ENCODE results near the gene C10orf90.

C10orf90 gene

GRCh38 chr10:126409821-126410220, 260.7 kb downstream of the C10orf90 start:
- DNase-seq = no peak

- no peak for DNase-seq
Observed at GRCh38 chr10:126408953-126409641, 261.4 kb downstream of the C10orf90 start.

- DNase-seq = no peak
Observed at GRCh38 chr10:126407831-126408230, 262.7 kb downstream of the C10orf90 start.

GRCh38 chr10:126405239-126405775, 265.2 kb downstream of the C10orf90 start:
- DNase-seq = no peak

- DNase-seq = no peak
Observed at GRCh38 chr10:126402721-126403695, 267.5 kb downstream of the C10orf90 start.

GRCh38 chr10:126400641-126401040, 269.9 kb downstream of the C10orf90 start:
- no peak for DNase-seq

GRCh38 chr10:126398924-126399323, 271.6 kb downstream of the C10orf90 start:
- no peak for DNase-seq

GRCh38 chr10:126398383-126398743, 272.1 kb downstream of the C10orf90 start:
- DNase-seq = no peak

GRCh38 chr10:126397640-126398382, 272.7 kb downstream of the C10orf90 start:
- no peak for DNase-seq

- DNase-seq = no peak
Observed at GRCh38 chr10:126397156-126397555, 273.3 kb downstream of the C10orf90 start.

GRCh38 chr10:126394948-126395347, 275.5 kb downstream of the C10orf90 start:
- no peak for DNase-seq

GRCh38 chr10:126393076-126393475, 277.4 kb downstream of the C10orf90 start:
- DNase-seq = no peak

- DNase-seq = no peak
Observed at GRCh38 chr10:126392469-126392868, 278.0 kb downstream of the C10orf90 start.

- no peak for DNase-seq
Observed at GRCh38 chr10:126392068-126392467, 278.4 kb downstream of the C10orf90 start.

- DNase-seq = no peak
Observed at GRCh38 chr10:126391192-126391885, 279.2 kb downstream of the C10orf90 start.

GRCh38 chr10:126390324-126390723, 280.2 kb downstream of the C10orf90 start:
- no peak for DNase-seq

GRCh38 chr10:126387931-126388911, 282.3 kb downstream of the C10orf90 start, which contains the start of gene ADAM12:
Gene ADAM12 (minus strand): TSS chr10:126388477. CDS start chr10:126388145, 332 bp downstream.
- DNase-seq = no peak

- DNase-seq = peak; percentile 25
Observed at GRCh38 chr10:126387041-126387921, 283.2 kb downstream of the C10orf90 start.

- DNase-seq = no peak
Observed at GRCh38 chr10:126384269-126384873, 286.1 kb downstream of the C10orf90 start.
